ENCODE data around the gene GMPR2. TPM values are rescaled to one million over a fixed set of nuclear protein-coding genes. Genes with fewer than 3 reads are reported as not detected.
A peak's percentile ranks its signal among the peaks of the same experiment; 100 is the strongest.

The GMPR2 gene
- total and polyA plus RNA-seq, 2 of the 13 experiments (the other 11 are each of a cell fraction or from before 2014, with no cell fraction given), result 210 to 273 TPM

DNA sequence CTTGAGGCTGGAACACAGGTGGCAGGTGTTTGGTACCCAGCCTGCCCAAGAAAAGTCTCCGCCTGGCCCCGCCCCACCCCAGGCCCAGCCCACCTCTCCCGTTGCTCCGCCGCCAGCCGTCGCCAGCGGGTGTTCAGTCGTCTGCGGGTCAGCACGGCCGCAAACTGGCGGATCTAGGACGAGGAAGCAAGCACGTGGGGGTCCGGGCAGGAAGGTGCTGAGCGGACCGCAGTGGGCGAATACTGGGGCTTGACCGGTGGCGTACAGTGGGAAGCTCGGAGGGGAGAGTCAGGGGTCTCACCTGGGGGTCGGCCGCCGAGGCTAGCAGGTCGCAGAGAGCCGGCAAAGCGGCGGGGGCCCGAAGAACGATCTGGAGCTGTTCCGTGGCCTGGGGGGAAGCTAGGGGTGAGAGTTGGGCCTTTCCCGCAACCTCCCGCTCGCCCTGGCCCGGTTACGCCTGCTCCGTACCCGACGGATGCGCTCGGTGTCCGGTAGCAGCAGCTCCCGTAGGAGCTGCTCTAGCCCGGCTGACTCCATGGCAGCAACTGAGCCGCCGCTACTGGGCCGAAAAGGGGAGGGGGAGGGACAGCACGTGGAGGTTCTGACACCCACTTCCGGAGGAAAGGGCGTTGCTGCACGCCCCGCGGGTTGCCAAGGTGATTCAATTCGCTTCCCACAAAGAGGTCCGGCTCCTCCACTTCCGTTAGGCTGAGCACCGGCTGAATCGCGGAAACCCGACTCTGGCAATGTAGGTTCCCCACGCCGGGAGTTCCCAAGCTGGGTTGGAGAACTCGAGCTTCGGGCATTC is 44.3 kb upstream of the GMPR2 start, which contains the start of gene IPO4 (continued):
- TF ChIP-seq ZNF33A (CRISPR knock-in tag; IDR thresholded peaks at IDR 0.05; ENCODE audit: borderline replicate concordance) (no peak), SP140L (CRISPR knock-in tag; IDR thresholded peaks at IDR 0.05; ENCODE audit: borderline replicate concordance) (peak; percentile 99; the same call in 1 of the 2 replicates), PCBP1 (IDR thresholded peaks at IDR 0.05; ENCODE audit: borderline replicate concordance, low read depth, low read length) (peak; percentile 99), MAFG (CRISPR knock-in tag; IDR thresholded peaks at IDR 0.05) (no peak), ZNF207 (IDR thresholded peaks at IDR 0.05; ENCODE audit: borderline replicate concordance) (peak; percentile 27; the same call in 1 of the 2 replicates), NR2F2 (IDR thresholded peaks at IDR 0.05; ENCODE audit: borderline replicate concordance, low read depth) (no peak), ZNF720 (CRISPR knock-in tag; IDR thresholded peaks at IDR 0.05) (0 out of 2 replicates have a peak, but pooled peaks have one; percentile 82), ZNF660 (CRISPR knock-in tag; IDR thresholded peaks at IDR 0.05; ENCODE audit: borderline replicate concordance, low read depth) (peak; percentile 91), SNRNP70 (IDR thresholded peaks at IDR 0.05; ENCODE audit: low read depth, low read length) (no peak), SRSF9 (IDR thresholded peaks at IDR 0.05; ENCODE audit: borderline replicate concordance, insufficient read depth, low read depth, low read length, poor library complexity, severe bottlenecking) (no peak), MTF2 (CRISPR knock-in tag; IDR thresholded peaks at IDR 0.05; ENCODE audit: borderline replicate concordance) (peak; percentile 75), IKZF4 (CRISPR knock-in tag; IDR thresholded peaks at IDR 0.05; ENCODE audit: borderline replicate concordance, low read depth, not compliant biosample characterization) (peak; percentile 96), ESRRA (CRISPR knock-in tag; IDR thresholded peaks at IDR 0.05; ENCODE audit: low read depth) (peak; percentile 93), ARNTL (CRISPR knock-in tag; IDR thresholded peaks at IDR 0.05) (peak; percentile 97), POLR2A (IDR thresholded peaks at IDR 0.05; ENCODE audit: insufficient read depth in 1 of 2, low read depth in 2 of 2, low read length in 2 of 2) (peak in 1 of 2 experiments; percentile 98; a peak in 2 of 4 replicates), GATAD2A (CRISPR knock-in tag; IDR thresholded peaks at IDR 0.05) (peak; percentile 92), SKI (IDR thresholded peaks at IDR 0.05; ENCODE audit: partially characterized antibody) (peak; percentile 82), ETV5 (CRISPR knock-in tag; IDR thresholded peaks at IDR 0.05; ENCODE audit: borderline replicate concordance) (peak; percentile 100)
- TF ChIP-seq, protein P1, sequence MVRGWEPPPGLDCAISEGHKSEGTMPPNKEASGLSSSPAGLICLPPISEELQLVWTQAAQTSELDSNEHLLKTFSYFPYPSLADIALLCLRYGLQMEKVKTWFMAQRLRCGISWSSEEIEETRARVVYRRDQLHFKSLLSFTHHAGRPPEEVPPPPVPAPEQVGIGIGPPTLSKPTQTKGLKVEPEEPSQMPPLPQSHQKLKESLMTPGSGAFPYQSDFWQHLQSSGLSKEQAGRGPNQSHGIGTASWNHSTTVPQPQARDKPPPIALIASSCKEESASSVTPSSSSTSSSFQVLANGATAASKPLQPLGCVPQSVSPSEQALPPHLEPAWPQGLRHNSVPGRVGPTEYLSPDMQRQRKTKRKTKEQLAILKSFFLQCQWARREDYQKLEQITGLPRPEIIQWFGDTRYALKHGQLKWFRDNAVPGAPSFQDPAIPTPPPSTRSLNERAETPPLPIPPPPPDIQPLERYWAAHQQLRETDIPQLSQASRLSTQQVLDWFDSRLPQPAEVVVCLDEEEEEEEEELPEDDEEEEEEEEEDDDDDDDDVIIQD (CRISPR knock-in tag; IDR thresholded peaks at IDR 0.05; ENCODE audit: low read depth), result peak; percentile 97
- TF ChIP-seq, protein P2, sequence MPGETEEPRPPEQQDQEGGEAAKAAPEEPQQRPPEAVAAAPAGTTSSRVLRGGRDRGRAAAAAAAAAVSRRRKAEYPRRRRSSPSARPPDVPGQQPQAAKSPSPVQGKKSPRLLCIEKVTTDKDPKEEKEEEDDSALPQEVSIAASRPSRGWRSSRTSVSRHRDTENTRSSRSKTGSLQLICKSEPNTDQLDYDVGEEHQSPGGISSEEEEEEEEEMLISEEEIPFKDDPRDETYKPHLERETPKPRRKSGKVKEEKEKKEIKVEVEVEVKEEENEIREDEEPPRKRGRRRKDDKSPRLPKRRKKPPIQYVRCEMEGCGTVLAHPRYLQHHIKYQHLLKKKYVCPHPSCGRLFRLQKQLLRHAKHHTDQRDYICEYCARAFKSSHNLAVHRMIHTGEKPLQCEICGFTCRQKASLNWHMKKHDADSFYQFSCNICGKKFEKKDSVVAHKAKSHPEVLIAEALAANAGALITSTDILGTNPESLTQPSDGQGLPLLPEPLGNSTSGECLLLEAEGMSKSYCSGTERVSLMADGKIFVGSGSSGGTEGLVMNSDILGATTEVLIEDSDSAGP (CRISPR knock-in tag; IDR thresholded peaks at IDR 0.05; ENCODE audit: borderline replicate concordance), result no peak
- TF ChIP-seq, protein P3, sequence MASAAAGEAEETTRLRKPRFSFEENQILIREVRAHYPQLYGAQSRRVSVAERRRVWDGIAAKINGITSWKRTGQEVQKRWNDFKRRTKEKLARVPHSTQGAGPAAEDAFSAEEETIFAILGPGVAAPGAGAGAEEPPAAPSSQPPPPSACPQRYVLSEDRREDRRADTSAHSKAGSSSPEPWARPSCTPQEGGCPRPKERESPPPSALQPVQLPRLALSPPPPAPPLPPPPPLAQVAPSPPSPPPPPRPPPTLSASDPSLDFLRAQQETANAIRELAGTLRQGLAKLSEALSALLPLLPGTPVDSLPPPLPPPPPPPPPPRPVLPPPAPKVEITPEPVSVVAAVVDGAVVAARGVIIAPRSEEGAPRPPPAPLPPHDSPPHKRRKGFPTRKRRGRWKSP (CRISPR knock-in tag; IDR thresholded peaks at IDR 0.05), result no peak
- TF ChIP-seq, protein P4, sequence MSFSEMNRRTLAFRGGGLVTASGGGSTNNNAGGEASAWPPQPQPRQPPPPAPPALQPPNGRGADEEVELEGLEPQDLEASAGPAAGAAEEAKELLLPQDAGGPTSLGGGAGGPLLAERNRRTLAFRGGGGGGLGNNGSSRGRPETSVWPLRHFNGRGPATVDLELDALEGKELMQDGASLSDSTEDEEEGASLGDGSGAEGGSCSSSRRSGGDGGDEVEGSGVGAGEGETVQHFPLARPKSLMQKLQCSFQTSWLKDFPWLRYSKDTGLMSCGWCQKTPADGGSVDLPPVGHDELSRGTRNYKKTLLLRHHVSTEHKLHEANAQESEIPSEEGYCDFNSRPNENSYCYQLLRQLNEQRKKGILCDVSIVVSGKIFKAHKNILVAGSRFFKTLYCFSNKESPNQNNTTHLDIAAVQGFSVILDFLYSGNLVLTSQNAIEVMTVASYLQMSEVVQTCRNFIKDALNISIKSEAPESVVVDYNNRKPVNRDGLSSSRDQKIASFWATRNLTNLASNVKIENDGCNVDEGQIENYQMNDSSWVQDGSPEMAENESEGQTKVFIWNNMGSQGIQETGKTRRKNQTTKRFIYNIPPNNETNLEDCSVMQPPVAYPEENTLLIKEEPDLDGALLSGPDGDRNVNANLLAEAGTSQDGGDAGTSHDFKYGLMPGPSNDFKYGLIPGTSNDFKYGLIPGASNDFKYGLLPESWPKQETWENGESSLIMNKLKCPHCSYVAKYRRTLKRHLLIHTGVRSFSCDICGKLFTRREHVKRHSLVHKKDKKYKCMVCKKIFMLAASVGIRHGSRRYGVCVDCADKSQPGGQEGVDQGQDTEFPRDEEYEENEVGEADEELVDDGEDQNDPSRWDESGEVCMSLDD (CRISPR knock-in tag; IDR thresholded peaks at IDR 0.05; ENCODE audit: borderline replicate concordance), result peak; percentile 71; the same call in 1 of the 2 replicates
